Measurements from ENCODE around the gene RIT2. TPM values are rescaled to one million over a fixed set of nuclear protein-coding genes. Genes with fewer than 3 reads are reported as not detected.

Gene RIT2
- total RNA-seq, 1 donor from 2014 or later: not detected

GRCh38 chr18:42706618-42707017, 408.9 kb downstream of the RIT2 start:
- H3K36me3 Mint-ChIP-seq (ENCODE audit: low read depth): no peaks in the 10 kb centered on the region
- no peak overlapping the region for H3K4me3 Mint-ChIP-seq
- H3K9me3 Mint-ChIP-seq: peaks cover 2% of the 10 kb centered on the region
- ATAC-seq (ENCODE audit: low read depth): no peak
- no peak for DNase-seq
- ChIA-PET POLR2A (no interaction called here), CTCF (no interaction called here)
- TF ChIP-seq CTCF (IDR thresholded peaks at IDR 0.05): no peak
- H3K4me1 Mint-ChIP-seq: no peaks in the 10 kb centered on the region
- intact Hi-C loops (cut with micrococcal nuclease): no loop called here
- H3K27ac Mint-ChIP-seq: no peak overlapping the region
- H3K27me3 Mint-ChIP-seq: no peaks in the 10 kb centered on the region

- H3K27ac Mint-ChIP-seq: no peak overlapping the region
- ChIA-PET POLR2A (no interaction called here), CTCF (no interaction called here)
- peaks cover 2% of the 10 kb centered on the region for H3K9me3 Mint-ChIP-seq
- DNase-seq (no peak), ATAC-seq (ENCODE audit: low read depth) (no peak)
- intact Hi-C loops (cut with micrococcal nuclease): no loop called here
- TF ChIP-seq CTCF (IDR thresholded peaks at IDR 0.05): no peak
- H3K4me3 Mint-ChIP-seq: no peak overlapping the region
- H3K36me3 Mint-ChIP-seq (ENCODE audit: low read depth): no peaks in the 10 kb centered on the region
- no peaks in the 10 kb centered on the region for H3K27me3 Mint-ChIP-seq
- no peaks in the 10 kb centered on the region for H3K4me1 Mint-ChIP-seq
These were observed 409.4 kb downstream of the RIT2 start for GRCh38 chr18:42706029-42706608.

Other genes starting within 250 kb of the RIT2 start
- gene SYT4, start 161.8 kb upstream of the RIT2 start, total RNA-seq: not detected in 2 replicates

Measured in activated B cell treated with CpG ODN at 0.5 μM for 24 hours (primary cell).